ENCODE data around the gene TP63. TPM values are rescaled to one million over a fixed set of nuclear protein-coding genes. Genes with fewer than 3 reads are reported as not detected.

Gene TP63
- total RNA-seq, 1 experiment from 2014 or later: 3.6 TPM

GRCh38 chr3:189813647-189814240, 182.6 kb downstream of the TP63 start:
- no peaks in the 10 kb centered on the region; the same call in 1 of the 2 replicates for H3K9me2 ChIP-seq (ENCODE audit: insufficient read depth)
- H3K9me3 ChIP-seq (ENCODE audit: insufficient read depth, low read depth): peaks cover 8% of the 10 kb centered on the region
- no peaks in the 10 kb centered on the region for H3K27me3 ChIP-seq (ENCODE audit: insufficient read depth, low read depth)
- no TSS peak for BruUV-seq (replicated peaks)
- H4K20me1 ChIP-seq (ENCODE audit: insufficient read depth): no peaks in the 10 kb centered on the region
- H3K36me3 ChIP-seq (ENCODE audit: low read depth): no peaks in the 10 kb centered on the region
- H3K79me2 ChIP-seq (ENCODE audit: low read depth): no peaks in the 10 kb centered on the region
- intact Hi-C loops (cut with micrococcal nuclease; ENCODE audit: unreplicated experiment): no loop called here
- ChIA-PET CTCF (no interaction called here), POLR2A (ENCODE audit: unreplicated experiment) (no interaction called here)
- H3K4me1 ChIP-seq (replicated peaks; ENCODE audit: insufficient read depth): no peaks in the 10 kb centered on the region
- TF ChIP-seq CTCF (conservative IDR thresholded peaks at IDR 0.05): no peak
- no peak for TF ChIP-seq EZH2 (IDR thresholded peaks at IDR 0.05; ENCODE audit: low read depth)
- H3K4me3 ChIP-seq: no peak overlapping the region
- no peak overlapping the region for H3K4me2 ChIP-seq
- DNase-seq: no peak
- H2AFZ ChIP-seq: no peak overlapping the region
- no peak overlapping the region for H3K27ac ChIP-seq
- no peaks in the 10 kb centered on the region; the same call in 1 of the 2 replicates for H3F3A ChIP-seq (ENCODE audit: insufficient read depth, low read depth)

- Histone ChIP-seq H3K27me3 (ENCODE audit: insufficient read depth, low read depth) (no peaks in the 10 kb centered on the region), H3K4me3 (no peak overlapping the region), H3K79me2 (ENCODE audit: low read depth) (no peaks in the 10 kb centered on the region), H3K36me3 (ENCODE audit: low read depth) (no peaks in the 10 kb centered on the region), H3K9me3 (ENCODE audit: insufficient read depth, low read depth) (peaks cover 15% of the 10 kb centered on the region; the same call in 1 of the 2 replicates), H2AFZ (0 out of 2 replicates have a peak overlapping the region, but pooled peaks have one; percentile 18), H3K9me2 (ENCODE audit: insufficient read depth) (no peaks in the 10 kb centered on the region), H3F3A (ENCODE audit: insufficient read depth, low read depth) (no peaks in the 10 kb centered on the region; the same call in 1 of the 2 replicates), H3K27ac (no peak overlapping the region), H4K20me1 (ENCODE audit: insufficient read depth) (no peaks in the 10 kb centered on the region), H3K4me2 (no peak overlapping the region), H3K4me1 (replicated peaks; ENCODE audit: insufficient read depth) (0 out of 2 replicates have a peak, but pooled peaks cover 9% of the 10 kb centered on the region)
- ChIA-PET POLR2A (ENCODE audit: unreplicated experiment) (no interaction called here), CTCF (no interaction called here)
- intact Hi-C loops (cut with micrococcal nuclease; ENCODE audit: unreplicated experiment): no loop called here
- DNase-seq: no peak
- TF ChIP-seq EZH2 (IDR thresholded peaks at IDR 0.05; ENCODE audit: low read depth) (no peak), CTCF (conservative IDR thresholded peaks at IDR 0.05) (no peak)
- BruUV-seq (replicated peaks): no TSS peak
Measured at GRCh38 chr3:189820365-189820720, 189.2 kb downstream of the TP63 start.

GRCh38 chr3:189821262-189821661, 190.1 kb downstream of the TP63 start:
- 0 out of 2 replicates have a peak, but pooled peaks cover 9% of the 10 kb centered on the region for H3K4me1 ChIP-seq (replicated peaks; ENCODE audit: insufficient read depth)
- BruUV-seq (replicated peaks): no TSS peak
- no peak overlapping the region for H3K4me2 ChIP-seq
- POLR2A ChIA-PET (ENCODE audit: unreplicated experiment): no interaction called here
- peaks cover 12% of the 10 kb centered on the region; the same call in 1 of the 2 replicates for H3K9me3 ChIP-seq (ENCODE audit: insufficient read depth, low read depth)
- no peaks in the 10 kb centered on the region for H4K20me1 ChIP-seq (ENCODE audit: insufficient read depth)
- H3K27me3 ChIP-seq (ENCODE audit: insufficient read depth, low read depth): no peaks in the 10 kb centered on the region
- DNase-seq: no peak
- H3K27ac ChIP-seq: no peak overlapping the region
- no peak overlapping the region for H3K4me3 ChIP-seq
- intact Hi-C loops (cut with micrococcal nuclease; ENCODE audit: unreplicated experiment): no loop called here
- TF ChIP-seq EZH2 (IDR thresholded peaks at IDR 0.05; ENCODE audit: low read depth) (no peak), CTCF (conservative IDR thresholded peaks at IDR 0.05) (no peak)
- H2AFZ ChIP-seq: no peak overlapping the region
- H3K79me2 ChIP-seq (ENCODE audit: low read depth): no peaks in the 10 kb centered on the region
- no peaks in the 10 kb centered on the region for H3K9me2 ChIP-seq (ENCODE audit: insufficient read depth)
- CTCF ChIA-PET: no interaction called here
- H3K36me3 ChIP-seq (ENCODE audit: low read depth): no peaks in the 10 kb centered on the region
- H3F3A ChIP-seq (ENCODE audit: insufficient read depth, low read depth): no peaks in the 10 kb centered on the region; the same call in 1 of the 2 replicates

Measured in PC-9 (cell line).